Measurements from ENCODE around the gene WDR43.

The WDR43 gene

DNA sequence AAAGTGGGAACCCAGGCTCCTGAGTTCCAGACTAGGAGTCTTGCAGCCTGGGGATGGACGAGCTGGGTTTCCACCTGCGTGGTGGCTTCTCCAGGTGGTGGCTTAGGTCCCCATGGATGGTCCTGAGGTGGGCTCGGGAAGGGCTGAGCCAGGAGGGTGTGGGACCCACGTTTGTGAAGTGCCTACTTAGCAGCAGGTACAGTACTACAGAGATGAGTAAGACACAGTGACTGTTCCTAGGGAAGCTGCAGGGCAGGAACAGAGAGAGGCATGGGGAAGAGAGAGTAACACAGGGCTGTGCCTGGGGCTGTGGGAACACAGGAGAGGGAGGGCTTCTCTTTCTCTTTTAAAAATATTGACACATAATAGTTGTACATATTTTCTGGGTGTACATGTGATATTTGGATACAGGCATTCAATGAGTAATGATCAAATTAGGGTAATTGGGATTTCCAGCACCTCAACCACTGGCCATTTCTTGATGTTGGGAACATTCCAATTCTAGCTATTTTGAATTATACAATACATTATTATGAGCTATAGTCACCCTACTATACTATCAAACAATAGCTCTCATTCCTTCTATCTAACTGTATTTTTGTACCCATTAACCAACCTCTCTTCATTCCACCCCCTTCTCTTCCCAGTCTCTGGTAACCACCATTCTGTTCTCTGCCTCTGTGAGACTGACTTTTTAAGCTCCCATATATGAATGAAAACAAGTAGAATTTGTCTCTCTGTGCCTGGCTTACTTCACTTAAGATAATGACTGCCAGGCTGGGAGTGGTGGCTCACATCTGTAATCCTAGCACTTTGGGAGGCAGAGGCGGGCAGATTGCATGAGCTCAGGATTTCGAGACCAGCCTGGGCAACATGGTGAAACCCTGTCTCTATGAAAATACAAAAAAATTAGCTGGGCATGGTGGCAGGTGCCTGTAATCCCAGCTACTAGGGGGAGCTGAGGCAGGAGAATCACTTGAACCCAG lies 101.6 kb downstream of the WDR43 start:
- DNase-seq, result no peak

GRCh38 chr2:28997237-28997846 lies 102.9 kb downstream of the WDR43 start:
- no peak for DNase-seq

Data from CD4-positive, alpha-beta T cell treated with Interleukin-10 for 1 hour (primary cell).